Mesenchymal stem cell (in vitro differentiated cells and primary cell): ENCODE measurements around the gene NQO1.

Experiments used
- DNase-seq: peaks from one replicate; pipeline ENCODE4 v3.0.0-alpha.2; 2013
- H2AFZ ChIP-seq: one replicate; pipeline ENCODE4 v1.6.1; 2013; ENCODE audit warnings: low read depth, mild to moderate bottlenecking, control low read depth, inconsistent platforms, low read length, moderate library complexity
- H2AK5ac ChIP-seq: 2 replicates; pipeline ENCODE4 v1.6.1; 2013; ENCODE audit warnings: low read length, moderate library complexity, mild to moderate bottlenecking, inconsistent platforms; ENCODE audit not compliant: severe bottlenecking
- H2BK120ac ChIP-seq: one replicate; pipeline ENCODE4 v1.6.1; 2013; ENCODE audit warnings: low read depth, mild to moderate bottlenecking, inconsistent platforms, low read length, moderate library complexity
- H2BK12ac ChIP-seq, 2 experiments: one replicate each; pipeline ENCODE4 v1.6.1; 2013; ENCODE audit warnings: inconsistent platforms in 2 of 2, low read length in 2 of 2, mild to moderate bottlenecking in 2 of 2, moderate library complexity in 2 of 2, control low read depth in 1 of 2
- H2BK15ac ChIP-seq: one replicate; pipeline ENCODE4 v1.6.1; 2013; ENCODE audit warnings: mild to moderate bottlenecking, low read depth, inconsistent platforms; ENCODE audit not compliant: poor library complexity, severe bottlenecking
- H2BK5ac ChIP-seq: 2 replicates; pipeline ENCODE4 v1.6.1; 2013; ENCODE audit warnings: low read depth, mild to moderate bottlenecking, low read length, control low read depth, inconsistent platforms; ENCODE audit not compliant: poor library complexity, severe bottlenecking
- H3K14ac ChIP-seq, 2 experiments: one replicate each; pipeline ENCODE4 v1.6.1; 2013; ENCODE audit warnings: inconsistent platforms in 2 of 2, low read length in 2 of 2, control low read depth in 1 of 2, mild to moderate bottlenecking in 1 of 2, moderate library complexity in 1 of 2
- H3K18ac ChIP-seq, 2 experiments: one replicate each; pipeline ENCODE4 v1.6.1; 2013; ENCODE audit warnings: inconsistent platforms in 2 of 2, low read length in 2 of 2, control low read depth in 1 of 2, low read depth in 1 of 2, mild to moderate bottlenecking in 1 of 2
- H3K23ac ChIP-seq, 2 experiments: one replicate each; pipeline ENCODE4 v1.6.1; 2013; ENCODE audit warnings: inconsistent platforms in 2 of 2, low read length in 2 of 2, mild to moderate bottlenecking in 2 of 2, moderate library complexity in 2 of 2, control low read depth in 1 of 2
- H3K27ac ChIP-seq: 2 replicates; pipeline ENCODE4 v1.5.1; 2013; ENCODE audit warnings: mild to moderate bottlenecking, moderate library complexity, low read length, control low read depth, inconsistent platforms; ENCODE audit not compliant: poor library complexity, severe bottlenecking
- H3K27me3 ChIP-seq, 2 experiments: 2 replicates each; pipeline versions ENCODE4 v1.6.1 to v1.7.0; 2013; ENCODE audit warnings: low read length in 2 of 2, mild to moderate bottlenecking in 2 of 2, moderate library complexity in 2 of 2, control low read depth in 1 of 2, inconsistent platforms in 1 of 2; ENCODE audit not compliant: control insufficient read depth in 1 of 2, insufficient read depth in 1 of 2
- H3K36me3 ChIP-seq, 2 experiments: 2 replicates each; pipeline versions ENCODE4 v1.6.1 to v1.7.0; 2013; ENCODE audit warnings: low read length in 2 of 2, control low read depth in 1 of 2, inconsistent platforms in 1 of 2, low read depth in 1 of 2, mild to moderate bottlenecking in 1 of 2; ENCODE audit not compliant: insufficient read depth in 2 of 2, control insufficient read depth in 1 of 2
- H3K4ac ChIP-seq, 2 experiments: one replicate each; pipeline ENCODE4 v1.6.1; 2013; ENCODE audit warnings: inconsistent platforms in 2 of 2, low read length in 2 of 2, mild to moderate bottlenecking in 2 of 2, moderate library complexity in 2 of 2, control low read depth in 1 of 2, low read depth in 1 of 2
- H3K4me1 ChIP-seq: 2 replicates; pipeline ENCODE4 v1.6.1; 2013; ENCODE audit warnings: low read depth, low read length, control low read depth; ENCODE audit not compliant: control insufficient read depth, insufficient read depth
- H3K4me2 ChIP-seq: 2 replicates; pipeline ENCODE4 v1.6.1; 2013; ENCODE audit warnings: low read length, mild to moderate bottlenecking, inconsistent platforms; ENCODE audit not compliant: poor library complexity, severe bottlenecking
- H3K4me3 ChIP-seq, 2 experiments: 2 replicates each; pipeline versions ENCODE4 v1.5.1 to v1.7.0; 2013; ENCODE audit warnings: low read length in 2 of 2, mild to moderate bottlenecking in 2 of 2, control low read depth in 1 of 2, low read depth in 1 of 2; ENCODE audit not compliant: insufficient read depth in 1 of 2
- H3K79me1 ChIP-seq: replicated peaks from 2 replicates; pipeline ENCODE4 v1.6.1; 2013; ENCODE audit warnings: mild to moderate bottlenecking, control low read depth, low read length, inconsistent platforms; ENCODE audit not compliant: poor library complexity, severe bottlenecking
- H3K9ac ChIP-seq: 2 replicates; pipeline ENCODE4 v1.7.0; 2013; ENCODE audit warnings: mild to moderate bottlenecking, low read length, moderate library complexity
- H3K9me3 ChIP-seq: 2 replicates; pipeline ENCODE4 v1.7.0; 2013; ENCODE audit warnings: mild to moderate bottlenecking, low read length; ENCODE audit not compliant: control insufficient read depth
- H4K8ac ChIP-seq: one replicate; pipeline ENCODE4 v1.6.1; 2013; ENCODE audit warnings: inconsistent platforms, mild to moderate bottlenecking, low read length, moderate library complexity
- H4K91ac ChIP-seq: one replicate; pipeline ENCODE4 v1.6.1; 2013; ENCODE audit warnings: mild to moderate bottlenecking, low read length, inconsistent platforms
- WGBS: methylation state at CpG from one replicate; pipeline ENCODE4 v1.1.7; 2013; ENCODE audit warnings: mixed read lengths; 5-methylcytosine and 5-hydroxymethylcytosine counted together

Gene NQO1

GRCh38 chr16:69727916-69728270 lies 1.5 kb upstream of the NQO1 start:
- Histone ChIP-seq H3K23ac (no peak overlapping the region), H2BK5ac (no peak overlapping the region), H3K27ac (peak overlapping the region; percentile 0), H3K27me3 (no peaks in the 10 kb centered on the region), H3K18ac (peak overlapping the region; percentile 3 to 46), H2BK15ac (peak overlapping the region; percentile 66), H3K4me2 (no peak overlapping the region), H3K4ac (peak overlapping the region; percentile 0 to 10), H3K79me1 (no peaks in the 10 kb centered on the region), H4K91ac (peak overlapping the region; percentile 48), H3K9me3 (no peaks in the 10 kb centered on the region), H2AK5ac (no peak overlapping the region), H2AFZ (no peak overlapping the region), H3K9ac (no peak overlapping the region), H3K36me3 (peaks cover 4 to 6% of the 10 kb centered on the region in 2 experiments), H2BK12ac (peak overlapping the region; percentile 2 to 33), H4K8ac (no peak overlapping the region), H3K14ac (no peak overlapping the region), H3K4me3 (peak overlapping the region in 1 of 2 experiments; percentile 92), H3K4me1 (peaks cover 11% of the 10 kb centered on the region), H2BK120ac (peak overlapping the region; percentile 65)
- DNase-seq: no peak
- 97% methylated on average over 5 of the region's 5 CpGs for WGBS

- peaks cover 5% of the 10 kb centered on the region for H3K79me1 ChIP-seq
- no peak overlapping the region for H2BK5ac ChIP-seq
- H3K4me1 ChIP-seq: peaks cover 13% of the 10 kb centered on the region
- no peak overlapping the region for H2BK120ac ChIP-seq
- no peak overlapping the region for H2AFZ ChIP-seq
- DNase-seq: no peak
- H3K4me2 ChIP-seq: peak overlapping the region; percentile 81
- H3K9ac ChIP-seq: peak overlapping the region; percentile 94
- H3K36me3 ChIP-seq: peaks cover 10 to 25% of the 10 kb centered on the region in 2 experiments
- H4K91ac ChIP-seq: no peak overlapping the region
- H3K27me3 ChIP-seq: no peaks in the 10 kb centered on the region
- no peak overlapping the region for H2AK5ac ChIP-seq
- 56% methylated on average over 31 of the region's 32 CpGs for WGBS
- H2BK12ac ChIP-seq: no peak overlapping the region
- H2BK15ac ChIP-seq: no peak overlapping the region
- H4K8ac ChIP-seq: peak overlapping the region; percentile 63
- peak overlapping the region; percentile 75 to 92 for H3K18ac ChIP-seq
- H3K27ac ChIP-seq: peak overlapping the region; percentile 98
- no peaks in the 10 kb centered on the region for H3K9me3 ChIP-seq
- H3K23ac ChIP-seq: no peak overlapping the region
- H3K14ac ChIP-seq: peak overlapping the region in 1 of 2 experiments; percentile 31
- peak overlapping the region; percentile 17 to 22 for H3K4ac ChIP-seq
- H3K4me3 ChIP-seq: peak overlapping the region; percentile 55 to 92
These were observed 664 bp downstream of the NQO1 start for GRCh38 chr16:69725480-69726312.

DNA sequence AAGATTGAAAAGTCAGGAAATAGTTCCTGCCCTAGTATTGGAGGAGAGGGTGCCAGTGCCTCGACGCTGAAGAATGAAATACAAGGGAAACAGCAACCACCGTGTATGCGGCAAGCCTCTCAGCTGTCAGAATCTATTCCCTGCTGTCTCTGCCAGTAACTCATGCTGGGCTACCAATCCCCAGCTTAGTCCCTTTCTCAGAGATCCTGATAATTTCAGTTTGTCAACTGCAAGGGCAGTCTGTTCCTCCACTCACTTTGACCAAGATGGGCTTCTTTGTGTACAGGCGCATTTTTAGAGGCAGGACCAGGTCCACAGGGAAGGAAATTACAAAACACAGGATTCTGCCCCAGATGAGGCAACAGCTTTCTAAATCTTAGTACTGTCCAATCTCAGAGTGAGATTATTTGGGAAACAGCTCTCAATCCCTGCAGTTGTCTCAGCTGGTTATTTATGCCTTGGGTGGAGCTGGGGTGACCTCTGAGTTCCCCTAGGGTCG lies 1.3 kb downstream of the NQO1 start:
- H3K9ac ChIP-seq: peak overlapping the region; percentile 94
- no peak overlapping the region for H4K91ac ChIP-seq
- no peak overlapping the region for H2AK5ac ChIP-seq
- H3K36me3 ChIP-seq: peaks cover 10 to 30% of the 10 kb centered on the region in 2 experiments
- peaks cover 5% of the 10 kb centered on the region for H3K79me1 ChIP-seq
- 38% methylated on average over 6 of the region's 6 CpGs for WGBS
- DNase-seq: peak; percentile 60
- peak overlapping the region in 1 of 2 experiments; percentile 92 for H3K4me3 ChIP-seq
- H3K23ac ChIP-seq: no peak overlapping the region
- no peak overlapping the region for H3K4ac ChIP-seq
- H2AFZ ChIP-seq: no peak overlapping the region
- H2BK120ac ChIP-seq: no peak overlapping the region
- H3K27me3 ChIP-seq: no peaks in the 10 kb centered on the region
- H3K27ac ChIP-seq: peak overlapping the region; percentile 50
- no peak overlapping the region for H4K8ac ChIP-seq
- H2BK12ac ChIP-seq: peak overlapping the region in 1 of 2 experiments; percentile 25
- H3K4me2 ChIP-seq: peak overlapping the region; percentile 42
- H3K14ac ChIP-seq: no peak overlapping the region
- no peak overlapping the region for H2BK15ac ChIP-seq
- H3K18ac ChIP-seq: peak overlapping the region in 1 of 2 experiments; percentile 25
- H2BK5ac ChIP-seq: no peak overlapping the region
- H3K4me1 ChIP-seq: peaks cover 13% of the 10 kb centered on the region
- no peaks in the 10 kb centered on the region for H3K9me3 ChIP-seq

DNA sequence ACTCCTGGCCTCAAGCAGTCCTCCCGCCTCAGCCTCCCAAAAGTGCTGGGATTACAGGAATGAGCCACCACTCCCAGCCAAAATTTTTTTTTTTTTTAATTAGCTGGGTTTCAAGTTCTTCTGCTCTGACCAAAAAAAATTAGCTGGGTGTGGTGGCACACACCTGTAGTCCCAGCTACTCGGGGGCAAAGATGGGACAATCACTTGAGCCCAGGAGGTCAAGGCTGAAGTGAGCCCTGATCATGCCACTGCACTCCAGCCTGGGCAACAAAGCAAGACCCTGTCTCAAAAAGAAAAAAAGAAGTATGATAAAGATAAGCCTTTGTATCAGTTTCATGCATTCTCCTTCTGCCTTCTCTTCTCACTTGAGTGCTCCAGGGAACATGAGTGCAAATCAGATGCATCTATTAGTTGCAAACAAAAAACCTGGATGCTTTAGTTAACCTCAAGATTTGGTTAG lies 1.9 kb downstream of the NQO1 start:
- Histone ChIP-seq H3K36me3 (peaks cover 14 to 34% of the 10 kb centered on the region in 2 experiments), H3K14ac (no peak overlapping the region), H3K4ac (no peak overlapping the region), H4K91ac (no peak overlapping the region), H2BK15ac (no peak overlapping the region), H3K9ac (peak overlapping the region; percentile 94), H2AK5ac (no peak overlapping the region), H2BK120ac (no peak overlapping the region), H3K79me1 (peaks cover 5% of the 10 kb centered on the region), H2BK12ac (no peak overlapping the region), H3K18ac (no peak overlapping the region), H3K4me1 (peaks cover 11% of the 10 kb centered on the region), H3K27me3 (no peaks in the 10 kb centered on the region), H3K4me2 (no peak overlapping the region), H3K9me3 (no peaks in the 10 kb centered on the region), H2AFZ (no peak overlapping the region), H4K8ac (no peak overlapping the region), H2BK5ac (no peak overlapping the region), H3K4me3 (peak overlapping the region in 1 of 2 experiments; percentile 92), H3K23ac (no peak overlapping the region), H3K27ac (no peak overlapping the region)
- WGBS: 88% methylated on average over 2 of the region's 2 CpGs
- DNase-seq: no peak
